ENCODE results near the gene BCL10.

The BCL10 gene

DNA sequence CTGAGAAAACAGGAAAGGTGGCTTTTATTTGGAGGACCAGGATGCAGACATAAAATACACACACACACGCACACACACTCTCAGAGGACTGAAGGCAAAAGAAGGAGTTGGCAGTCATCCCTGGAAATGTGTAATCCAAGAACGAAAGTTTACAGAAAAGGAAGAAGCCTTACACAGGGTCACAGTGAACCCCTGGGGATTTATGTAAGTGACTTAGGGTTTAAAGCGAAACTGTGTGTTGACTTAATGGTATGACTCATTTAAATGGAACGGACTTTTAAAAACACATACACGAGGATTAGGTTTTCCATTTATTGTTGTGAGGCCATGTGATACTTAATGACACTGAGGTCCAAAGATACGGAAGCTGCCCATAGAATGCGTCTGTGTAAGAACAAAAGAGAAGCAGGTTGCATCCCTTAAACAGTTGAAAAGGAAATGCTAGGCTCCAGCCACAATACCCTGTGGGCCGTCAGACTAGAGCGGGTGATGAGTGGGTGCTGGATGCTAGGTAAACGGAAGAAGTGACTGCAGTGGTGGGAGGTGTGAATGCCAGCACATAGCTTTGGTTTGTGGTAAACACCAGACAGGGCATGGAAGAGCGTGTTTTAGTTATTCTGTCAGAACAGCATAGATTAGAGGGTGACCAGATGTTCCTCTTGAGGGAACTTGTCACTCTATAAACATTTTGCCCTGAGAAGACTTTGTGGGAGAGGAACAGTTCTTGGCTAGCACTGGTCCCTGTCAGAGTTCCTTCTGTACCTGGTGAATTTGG lies 21.6 kb upstream of the BCL10 start:
- peak; percentile 74 for DNase-seq

DNA sequence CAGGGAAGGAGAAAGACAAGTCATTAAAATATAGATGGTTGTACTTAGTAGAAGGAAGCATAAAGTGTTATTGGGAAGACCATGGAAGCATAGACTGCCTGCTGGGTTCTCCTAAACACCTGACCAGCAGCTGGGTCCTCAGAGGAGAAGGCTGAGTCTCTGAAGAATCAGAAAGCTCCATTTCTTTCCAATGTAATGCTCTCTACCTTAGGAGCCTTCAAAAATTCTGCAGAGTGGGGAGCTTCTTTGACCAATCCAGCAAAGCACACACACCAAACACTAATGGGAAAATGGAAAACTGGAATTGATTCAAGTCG lies 21.1 kb upstream of the BCL10 start:
- DNase-seq: no peak

DNA sequence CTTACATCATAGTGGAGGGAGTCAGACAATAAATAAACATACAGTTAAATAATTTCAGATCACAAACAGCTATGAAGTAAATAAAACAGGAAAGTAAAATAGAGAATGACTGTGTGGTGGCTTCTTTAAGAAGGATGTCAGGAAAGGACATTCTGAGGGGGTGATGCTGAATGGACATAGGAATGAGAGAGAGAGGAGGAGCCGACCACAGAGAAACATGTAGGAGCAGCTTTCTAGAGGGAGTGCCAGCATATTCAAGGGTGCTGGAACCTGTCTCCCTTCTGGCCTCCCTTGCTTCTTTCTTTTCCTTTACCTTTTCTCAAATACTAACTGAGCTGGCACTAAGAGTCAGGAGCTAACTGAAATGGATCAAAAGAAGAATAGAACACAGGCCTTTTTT lies 20.5 kb upstream of the BCL10 start:
- no peak for DNase-seq

DNA sequence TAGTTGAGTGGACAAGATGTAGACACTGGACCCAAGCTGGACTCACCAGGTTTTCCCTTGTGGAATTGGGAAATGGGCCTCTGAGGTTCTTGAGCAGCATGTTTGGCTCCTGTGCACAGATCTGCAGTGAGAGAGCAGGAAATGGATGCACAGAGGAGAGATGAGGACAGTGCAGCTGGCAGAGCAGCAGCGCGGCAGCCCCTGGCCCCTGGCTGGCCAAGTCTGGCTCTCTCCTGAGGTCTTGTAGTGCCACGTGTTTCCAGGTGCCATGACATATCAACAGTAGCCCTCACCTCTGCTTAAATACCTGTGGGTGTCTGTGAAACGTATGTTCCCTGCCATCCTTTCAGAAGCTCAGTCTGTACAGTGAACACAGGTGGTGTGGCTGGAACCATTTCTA lies 19.2 kb upstream of the BCL10 start:
- no peak for DNase-seq

DNA sequence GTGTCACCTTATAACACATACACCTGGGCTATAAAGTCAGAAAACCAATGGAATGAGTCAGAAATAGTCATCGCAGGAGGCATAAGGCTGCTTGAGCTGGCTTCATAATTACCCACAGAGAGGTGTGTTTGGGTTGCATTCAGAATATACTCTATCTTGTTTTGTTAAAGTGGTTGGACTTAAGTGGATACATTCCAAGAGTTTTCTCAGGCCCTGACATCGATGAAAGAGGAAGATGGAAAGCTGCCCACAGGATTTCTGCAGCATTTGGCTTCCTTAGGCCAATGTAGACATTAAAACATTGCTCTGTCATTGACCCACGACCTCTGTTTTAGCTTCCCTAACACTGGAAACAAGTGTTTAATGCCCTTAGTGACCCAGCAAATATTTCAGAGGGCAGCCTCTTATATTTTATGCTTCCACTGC lies 18.6 kb upstream of the BCL10 start:
- DNase-seq: no peak

DNA sequence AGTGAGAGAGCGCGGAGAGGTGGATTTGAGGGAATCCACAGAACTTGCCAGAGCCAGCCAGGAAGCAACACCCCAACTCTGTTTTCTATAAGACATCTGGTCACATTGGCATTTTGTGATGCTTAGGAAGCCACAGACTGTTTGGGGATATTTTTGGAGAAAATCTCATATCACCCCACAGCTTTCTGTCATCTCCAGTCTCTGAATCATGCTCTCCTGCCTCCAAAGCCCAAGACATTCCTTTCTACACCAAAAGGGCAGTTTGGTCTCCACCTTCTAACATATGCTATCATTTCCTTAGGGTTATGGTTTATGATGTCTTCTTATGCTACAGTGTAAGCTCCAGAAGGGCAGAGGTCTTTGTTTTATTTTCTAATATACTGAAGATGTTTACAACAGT lies 14.4 kb upstream of the BCL10 start:
- DNase-seq: no peak

DNA sequence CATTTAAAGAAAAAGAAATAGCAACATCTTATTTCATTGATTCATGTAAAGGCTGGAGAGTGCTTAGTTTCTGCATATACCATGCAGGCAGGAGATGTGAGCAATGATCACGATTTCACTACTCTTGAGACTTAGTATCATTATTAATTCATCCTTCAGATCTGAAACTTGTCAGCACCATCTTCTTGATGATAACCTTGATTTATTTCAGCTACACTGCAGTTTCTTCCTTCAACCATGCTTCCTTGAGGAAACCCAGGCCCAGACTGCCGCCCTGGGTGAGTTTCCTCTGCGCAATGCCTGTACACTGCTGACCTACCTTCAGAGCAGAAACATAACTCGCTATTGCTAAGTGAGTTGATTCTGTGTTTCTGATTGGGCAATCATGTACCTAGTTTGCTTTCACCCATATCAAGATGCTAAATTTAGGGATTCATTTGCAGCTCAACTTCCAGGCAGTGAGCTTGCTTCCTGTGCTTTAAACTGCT lies 13.5 kb upstream of the BCL10 start:
- no peak for DNase-seq

DNA sequence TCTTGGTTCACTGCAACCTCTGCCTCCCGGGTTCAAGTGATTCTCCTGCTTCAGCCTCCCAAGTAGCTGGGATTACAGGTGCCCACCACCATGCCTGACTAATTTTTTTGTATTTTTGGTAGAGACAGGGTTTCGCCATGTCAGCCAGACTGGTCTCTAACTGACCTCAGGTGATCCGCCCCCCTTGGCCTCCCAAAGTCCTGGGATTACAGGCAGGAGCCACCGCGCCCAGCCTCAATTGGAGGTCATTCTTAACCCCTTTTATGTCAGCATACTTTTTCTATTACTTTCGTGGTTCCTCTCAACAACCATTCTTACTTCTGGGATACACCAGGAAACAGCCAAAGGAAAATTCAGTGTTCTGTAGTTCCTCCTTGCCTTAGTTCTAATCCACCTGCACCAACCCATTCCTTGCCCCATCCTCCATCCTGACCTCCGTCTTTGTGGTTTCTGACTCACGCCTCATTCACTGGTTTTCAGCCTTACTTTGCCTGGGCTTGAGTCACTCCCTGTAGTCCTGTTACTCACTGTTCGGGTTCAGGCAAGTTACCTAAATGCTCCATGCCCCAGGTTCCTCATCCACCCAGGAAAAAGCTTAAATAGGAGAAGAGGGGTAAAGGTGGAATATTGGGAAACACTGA lies 12.9 kb upstream of the BCL10 start:
- DNase-seq: no peak

DNA sequence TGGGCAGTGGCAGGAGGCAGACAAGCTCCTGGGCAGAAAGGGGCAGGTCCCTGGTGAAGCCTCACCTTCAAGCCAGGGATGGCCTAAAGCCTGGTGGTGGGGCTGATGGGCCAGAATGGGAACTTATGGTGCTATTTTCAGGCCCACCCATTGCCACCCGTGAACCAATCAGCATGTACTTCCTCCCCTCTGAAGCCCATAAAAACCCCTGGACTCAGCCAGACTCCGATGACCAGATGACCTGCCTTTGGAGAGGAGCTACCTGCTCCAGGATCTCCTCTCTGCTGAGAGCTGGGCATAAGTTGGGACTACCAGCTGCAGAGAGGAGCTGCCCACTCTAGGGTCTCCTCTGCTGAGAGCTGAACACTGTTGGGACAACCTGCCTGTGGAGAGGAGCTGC lies 7.8 kb upstream of the BCL10 start:
- DNase-seq: no peak

DNA sequence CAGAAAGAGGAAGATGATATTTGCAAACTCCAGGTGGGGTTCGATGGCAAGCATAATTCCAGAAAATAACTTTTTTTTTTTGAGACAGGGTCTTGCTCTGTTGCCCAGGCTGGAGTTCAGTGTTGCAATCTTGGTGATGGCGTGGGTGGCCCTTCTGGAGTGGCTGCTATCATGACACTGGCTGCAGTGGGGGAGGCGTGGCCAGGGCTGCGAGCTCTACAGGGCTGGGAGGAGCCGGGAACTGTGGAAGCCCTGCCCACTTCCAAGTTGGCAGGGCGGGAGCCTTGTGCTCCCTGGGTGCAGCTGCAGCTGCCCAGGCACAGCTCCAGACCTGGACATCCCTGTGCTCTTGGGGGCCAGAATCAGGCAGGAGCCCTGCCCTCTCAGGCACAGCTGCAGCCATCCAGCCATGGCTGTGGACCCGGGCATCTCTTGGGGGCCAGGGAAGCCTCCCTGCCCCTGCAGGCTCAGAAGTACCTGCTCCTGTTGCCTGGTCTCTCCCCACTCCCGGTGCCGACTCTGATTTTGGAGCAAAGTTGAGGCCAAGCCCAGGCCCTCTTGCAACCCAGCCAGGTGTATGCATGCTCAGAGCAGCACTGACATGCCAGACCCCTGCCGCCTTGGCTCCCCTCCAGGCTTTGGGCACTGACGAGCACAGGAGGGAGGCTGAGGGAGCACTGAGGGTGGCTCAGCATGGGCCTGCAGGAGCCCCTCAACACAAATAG lies 7.2 kb upstream of the BCL10 start:
- peak; percentile 48 for DNase-seq

DNA sequence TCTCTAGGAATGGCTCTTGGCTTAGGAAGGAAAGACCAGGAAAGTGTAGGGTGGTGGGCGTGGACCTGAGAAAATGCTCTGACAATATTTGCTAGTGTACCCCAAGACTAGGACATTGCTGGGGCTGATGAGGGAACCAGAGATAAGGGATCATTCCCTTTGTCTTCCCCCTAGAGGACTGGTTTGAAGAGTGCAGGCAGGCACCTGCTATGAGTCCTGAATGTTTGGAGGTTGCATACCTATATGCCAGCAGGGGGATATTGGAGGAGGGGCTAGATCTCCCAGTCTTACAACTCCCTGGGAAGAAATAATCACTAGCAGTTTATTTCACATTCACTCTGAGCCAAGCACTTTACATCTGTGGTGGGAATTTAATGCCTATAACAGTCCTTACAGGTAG lies 6.0 kb upstream of the BCL10 start:
- DNase-seq: no peak

DNA sequence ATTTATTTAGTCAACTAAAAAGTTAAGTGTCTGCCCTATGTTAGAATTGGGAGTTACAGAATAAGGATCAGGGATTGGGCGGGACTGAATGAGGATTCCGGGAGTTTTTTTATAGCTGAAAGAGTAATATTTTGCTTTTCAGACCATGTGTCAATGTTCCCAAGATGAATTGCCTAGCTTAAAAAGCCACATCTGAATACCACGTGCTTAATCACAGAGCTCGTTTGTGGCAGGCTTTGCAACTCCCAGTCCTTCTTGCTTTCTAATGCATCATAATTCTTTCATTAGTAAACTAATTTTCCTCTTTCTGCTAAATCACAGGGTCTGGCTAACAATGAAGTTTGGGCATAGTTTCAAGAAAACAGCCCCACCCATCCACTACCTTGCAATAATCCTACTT lies 4.2 kb upstream of the BCL10 start:
- no peak for DNase-seq

DNA sequence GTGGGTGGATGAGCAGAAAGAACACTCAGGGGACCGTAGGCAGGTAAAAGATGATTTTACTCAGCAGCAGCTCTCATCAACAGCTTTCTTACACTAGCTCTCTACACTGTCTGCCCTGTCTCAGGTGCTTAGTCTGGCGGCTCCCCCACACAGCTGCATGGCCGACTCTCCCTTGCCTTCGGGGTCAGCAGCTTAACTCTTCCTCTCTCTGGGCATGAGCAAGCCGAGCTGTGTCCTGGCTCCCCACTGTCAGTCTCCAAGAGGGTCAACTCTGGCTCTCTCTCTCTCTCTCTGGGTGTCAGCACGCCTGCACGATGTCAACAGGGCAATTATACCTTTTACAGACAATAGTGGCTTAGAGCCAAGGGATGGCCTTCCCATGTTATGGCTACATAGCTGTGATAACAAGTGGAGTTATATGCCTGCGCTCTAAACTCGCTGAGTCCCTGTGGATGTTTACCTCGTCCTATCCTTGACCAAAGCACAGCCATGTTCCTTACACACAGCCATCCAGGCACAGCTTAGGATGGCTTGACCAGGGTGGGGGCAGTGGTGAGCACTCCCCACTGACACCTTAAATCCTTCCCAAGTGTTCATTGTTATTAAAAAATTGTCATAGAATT lies 3.1 kb upstream of the BCL10 start:
- no peak for DNase-seq

DNA sequence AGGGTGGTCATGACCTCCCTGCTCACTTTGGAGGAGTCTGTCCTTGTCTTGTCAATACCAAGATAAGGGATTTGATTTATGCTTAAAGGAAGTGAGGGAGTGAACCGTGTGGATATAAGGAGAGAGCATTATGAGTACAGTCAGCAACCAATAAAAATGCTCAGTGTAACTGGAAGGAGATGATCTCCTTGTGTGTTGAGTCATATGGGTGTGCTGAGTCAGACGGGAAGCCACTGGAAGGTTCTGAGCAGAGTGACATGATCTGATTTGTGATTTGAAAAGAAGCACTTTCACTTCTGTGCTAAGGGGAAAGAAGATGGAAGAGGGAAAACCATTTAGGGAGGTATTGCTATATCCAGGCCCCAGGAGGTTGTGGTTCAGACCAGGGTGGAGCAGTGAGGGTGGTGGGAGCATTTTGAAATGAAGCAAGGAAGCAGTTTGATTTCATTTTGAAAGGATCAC lies 2.5 kb upstream of the BCL10 start:
- DNase-seq: no peak

DNA sequence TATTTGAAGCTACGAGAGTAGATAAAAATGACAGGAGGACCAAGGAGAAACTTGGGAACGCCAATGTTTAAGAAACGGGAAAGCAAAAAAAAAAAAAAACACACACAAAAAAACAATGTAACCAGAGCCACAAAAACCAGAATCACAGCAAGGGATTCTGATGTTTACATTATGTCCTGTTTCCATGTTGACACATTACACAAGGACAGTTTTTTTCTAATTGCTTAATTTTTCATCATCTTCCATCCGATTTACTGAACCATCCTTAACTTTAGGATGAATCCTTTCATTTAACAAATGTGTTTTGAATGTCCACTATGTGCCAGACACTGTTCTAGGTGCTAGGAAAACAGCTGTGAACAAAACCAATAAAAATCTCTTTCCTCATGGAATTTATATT lies 1.4 kb upstream of the BCL10 start:
- no peak for DNase-seq

DNA sequence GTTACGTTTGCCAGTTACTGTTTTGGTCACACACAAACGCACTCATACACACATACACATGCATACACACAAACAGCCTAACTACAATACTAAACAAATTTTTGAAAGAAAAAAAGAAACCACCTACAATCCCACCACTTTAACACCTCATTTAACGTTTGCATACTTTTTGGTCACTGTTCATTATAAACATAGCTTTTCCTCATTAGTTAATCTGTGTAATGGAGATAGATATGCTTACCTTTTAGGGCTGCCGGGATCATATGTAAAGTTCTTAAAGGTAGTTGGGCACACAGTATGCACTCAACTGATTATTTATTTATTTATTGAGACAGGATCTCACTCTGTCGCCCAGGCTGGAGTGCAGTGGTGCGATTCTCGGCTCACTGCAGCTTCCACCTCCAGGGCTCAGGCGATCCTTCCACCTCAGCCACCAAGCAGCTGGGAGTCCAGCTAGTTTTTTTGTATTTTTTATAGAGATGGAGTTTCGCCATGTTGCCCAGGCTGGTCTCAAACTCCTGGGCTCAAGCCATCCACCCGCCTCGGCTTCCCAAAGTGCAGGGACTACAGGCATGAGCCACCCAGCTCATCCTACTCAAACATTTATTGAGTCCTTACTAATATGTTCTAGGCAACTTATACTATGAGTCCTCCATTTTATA lies 677 bp upstream of the BCL10 start:
- DNase-seq: no peak

DNA sequence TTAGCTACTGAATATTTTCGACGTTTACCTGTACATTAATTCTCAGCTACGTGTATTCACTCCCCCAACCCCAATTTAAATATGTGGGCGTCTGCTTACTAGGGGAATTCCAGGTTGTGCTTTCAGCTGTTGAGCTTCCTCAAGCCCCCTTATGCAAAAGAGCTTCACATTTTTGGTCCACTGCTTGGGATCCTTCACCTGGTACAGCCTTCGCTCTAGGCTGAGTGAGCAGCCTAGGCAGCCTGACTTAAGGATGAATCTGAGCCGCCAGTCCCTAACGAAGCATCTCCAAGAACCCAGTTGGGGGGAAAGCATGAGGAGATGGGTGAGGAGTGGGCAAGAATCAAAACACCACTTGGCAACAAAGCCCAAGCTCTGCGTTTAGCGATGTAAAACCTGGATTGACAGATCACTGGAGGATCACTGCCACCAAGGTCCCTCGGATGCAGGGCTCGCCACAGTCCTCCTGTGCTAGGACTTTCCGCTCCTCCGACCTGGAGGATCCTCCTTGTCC lies 674 bp downstream of the BCL10 start:
- DNase-seq: no peak

DNA sequence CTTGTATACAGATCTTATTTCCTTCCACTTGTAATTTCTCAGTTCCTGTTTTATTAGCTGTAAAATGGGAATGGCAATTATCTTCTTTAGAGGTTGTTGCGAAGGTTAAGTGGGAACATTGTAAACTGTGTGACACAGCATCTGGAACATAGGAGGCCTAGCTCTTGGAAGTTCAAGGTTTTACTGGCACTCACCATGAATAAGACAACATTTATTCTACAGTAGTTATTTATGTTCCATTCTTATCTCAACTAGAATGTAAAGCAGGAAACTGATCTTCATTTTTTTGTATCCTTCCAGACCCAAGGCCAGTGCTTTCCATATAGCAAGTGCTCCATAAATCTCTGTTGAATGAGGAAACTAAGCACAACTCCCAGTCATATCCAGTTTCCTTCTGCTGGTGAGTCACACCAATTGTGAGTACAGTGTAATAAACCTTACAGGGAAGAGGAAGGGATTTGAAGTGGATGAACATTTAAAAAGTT lies 1.4 kb downstream of the BCL10 start:
- no peak for DNase-seq

DNA sequence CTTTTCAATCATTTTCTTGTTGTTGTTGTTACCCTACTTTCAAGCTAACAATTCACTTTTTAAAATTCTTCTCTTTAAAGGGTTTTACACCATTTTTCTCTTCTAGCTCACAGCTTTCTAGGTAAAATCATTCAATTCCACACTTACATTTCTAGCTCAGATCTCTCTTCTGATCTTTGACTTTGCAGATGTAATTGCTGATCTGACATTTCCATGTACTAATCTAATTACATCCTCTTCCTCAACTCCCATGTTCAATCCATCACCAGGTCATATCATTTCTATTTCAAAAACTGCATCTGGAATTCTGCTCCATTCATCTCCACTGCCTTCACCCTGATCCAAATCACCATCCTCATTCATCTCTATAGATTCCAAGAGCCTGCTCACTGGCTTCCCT lies 3.0 kb downstream of the BCL10 start:
- no peak for DNase-seq

DNA sequence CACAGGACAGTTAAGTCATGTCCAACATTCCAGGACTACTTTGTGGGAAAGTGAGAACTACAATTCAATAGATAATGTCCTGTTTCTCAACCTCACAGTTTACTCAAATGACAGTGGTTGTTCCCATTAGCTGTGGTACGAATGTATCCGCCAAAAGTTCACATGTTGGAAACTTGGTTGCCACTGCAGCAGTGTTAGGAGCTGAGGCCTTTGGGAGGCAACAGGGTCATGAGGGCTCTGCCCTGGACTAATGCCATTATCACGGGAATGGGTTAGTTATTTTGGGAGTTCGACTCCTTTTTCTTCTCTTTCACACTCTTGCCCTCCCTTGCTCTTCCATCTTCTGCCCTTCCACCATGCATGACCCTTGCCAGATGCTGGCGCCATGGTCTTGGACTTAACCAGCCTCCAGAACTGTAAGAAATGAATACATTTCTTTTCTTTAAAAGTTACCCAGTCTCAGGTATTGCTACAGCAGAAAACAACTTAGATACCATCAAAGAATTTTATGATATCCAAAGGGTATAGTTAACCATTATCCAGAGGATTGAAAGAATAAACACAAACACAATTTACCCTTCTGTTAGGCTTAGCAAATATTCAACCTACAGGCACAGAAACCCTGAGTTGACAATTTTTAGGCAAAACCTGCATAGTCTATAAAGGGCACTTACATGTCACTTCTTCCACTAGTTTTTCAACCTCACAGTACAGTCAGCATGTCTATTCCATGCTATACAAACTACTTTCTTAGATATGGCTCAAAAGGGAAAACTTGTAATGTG lies 7.4 kb downstream of the BCL10 start:
- no peak for DNase-seq

DNA sequence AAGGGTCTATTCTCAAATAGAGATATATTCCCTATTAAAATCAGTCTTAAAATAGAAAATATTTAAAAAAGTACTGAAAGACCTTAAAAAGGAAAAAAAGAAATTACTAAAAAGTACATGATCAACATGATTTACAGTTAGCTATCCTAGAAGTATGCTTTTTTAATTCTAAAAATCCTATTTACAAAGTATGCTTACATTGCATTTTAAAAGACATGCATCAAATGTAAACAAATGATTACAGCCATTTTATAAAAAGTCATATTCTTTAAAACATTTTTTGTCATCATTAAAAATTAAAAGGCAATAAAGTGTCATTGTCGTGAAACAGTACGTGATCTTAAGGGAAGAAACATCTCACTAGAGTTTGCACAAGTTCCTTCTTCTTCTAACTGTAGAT lies 9.1 kb downstream of the BCL10 start:
- DNase-seq: no peak

DNA sequence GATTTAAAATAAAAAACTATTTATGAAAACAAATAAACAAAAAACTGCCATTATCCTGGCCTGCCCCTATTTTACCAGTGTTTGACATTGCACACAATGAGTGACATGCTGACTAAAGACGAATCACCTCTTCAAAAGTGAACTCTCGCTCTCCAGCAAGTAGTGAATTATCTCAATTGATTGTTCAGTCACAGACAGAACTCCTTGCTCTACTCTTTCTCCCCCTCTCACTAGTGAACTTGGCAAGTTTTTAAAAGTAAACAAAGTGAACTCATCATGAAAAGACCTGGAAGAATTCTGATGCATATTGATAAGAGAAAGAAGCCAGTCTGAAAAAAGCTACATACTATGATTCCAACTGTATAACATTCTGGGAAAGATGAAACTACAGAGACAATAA lies 12.3 kb downstream of the BCL10 start:
- no peak for DNase-seq

All from femur (tissue), 1 donor.